Mucosa of descending colon (tissue), 3 donors: ENCODE data around the gene MASP2. TPM values are rescaled to one million over a fixed set of nuclear protein-coding genes. Genes with fewer than 3 reads are reported as not detected.
A peak's percentile ranks its signal among the peaks of the same experiment; 100 is the strongest.
"Not testable (repeated sequence)": the region's sequence is repeated elsewhere in the genome, so short reads cannot be mapped to it uniquely, and the experiment has no call there.

Experiments used
- ATAC-seq: fragments of 200-7000 bp; cut with Tn5 transposase; one replicate; pipeline ENCODE4 v1.9.1; 2020; ENCODE audit warnings: mild to moderate bottlenecking, moderate library complexity
- DNase-seq, 3 donors: peaks; one replicate each; pipeline ENCODE4 v3.0.0-alpha.2; 2020
- H3K36me3 ChIP-seq: fragments of 200-600 bp; one replicate; pipeline ENCODE4 v1.8.0; 2021; ENCODE audit warnings: low read depth, mild to moderate bottlenecking
- H3K4me1 ChIP-seq: fragments of 200-600 bp; one replicate; pipeline ENCODE4 v1.8.0; 2021; ENCODE audit warnings: low read depth, mild to moderate bottlenecking
- H3K4me3 ChIP-seq: fragments of 200-600 bp; one replicate; pipeline ENCODE4 v1.8.0; 2021; ENCODE audit warnings: mild to moderate bottlenecking
- H3K9me3 ChIP-seq: fragments of 200-600 bp; one replicate; pipeline ENCODE4 v1.8.0; 2021; ENCODE audit warnings: mild to moderate bottlenecking
- CTCF ChIP-seq: fragments of 200-600 bp; IDR thresholded peaks from one replicate; pipeline ENCODE4 v1.8.0; 2022; ENCODE audit warnings: antibody characterized with exemption, mild to moderate bottlenecking
- intact Hi-C, 2 donors: fragments of 100-400 bp; cut with DNase I in 1 of 2; cut with micrococcal nuclease in 1 of 2; formaldehyde crosslinking; loops; one replicate each; pipeline versions ENCODE4 v1.11.0 to v1.11.1; 2022; cut with DNase I, micrococcal nuclease
- total RNA-seq, 3 donors: library from RNA; stranded (reverse); fragmentation: NEBNext Ultra II Directional in 2 of 3; extraction: Animal tissue kit (Norgen Biotek cat#: 25700) in 2 of 3; gene quantifications; one replicate each; pipeline versions ENCODE4 v1.2.1 to v1.2.4, GENCODE V29; 2021 to 2023
- donor health status: DM: no; HTN: no; CAD: no; lungs with moderate emphysema.
- donor health status: DM: no; HTN: no; CAD: no.
- donor health status: DM: no; HTN: yes; CAD: no.

Gene MASP2
- total RNA-seq, 3 donors from 2014 or later = not detected

GRCh38 chr1:11064942-11065341 is 17.9 kb upstream of the MASP2 start:
- H3K36me3 ChIP-seq = peaks cover 11% of the 10 kb centered on the region

GRCh38 chr1:11063937-11064537 is 17.0 kb upstream of the MASP2 start:
- ATAC-seq = not testable (repeated sequence)

More at GRCh38 chr1:11064942-11065341, 17.9 kb upstream of the MASP2 start:
- Histone ChIP-seq H3K4me1 (peaks cover 7% of the 10 kb centered on the region), H3K9me3 (no peaks in the 10 kb centered on the region), H3K4me3 (no peak overlapping the region)
- no peak for TF ChIP-seq CTCF
- intact Hi-C loops = no loop called here
- DNase-seq (no peak), ATAC-seq (no peak)

GRCh38 chr1:11062965-11063401 is 15.9 kb upstream of the MASP2 start:
- ATAC-seq (no peak), DNase-seq (no peak)
- Histone ChIP-seq H3K36me3 (peaks cover 7% of the 10 kb centered on the region), H3K4me1 (peaks cover 14% of the 10 kb centered on the region), H3K9me3 (no peaks in the 10 kb centered on the region), H3K4me3 (no peak overlapping the region)
- TF ChIP-seq CTCF = no peak
- intact Hi-C loops = no loop called here

More at GRCh38 chr1:11063937-11064537, 17.0 kb upstream of the MASP2 start:
- H3K4me1 ChIP-seq, H3K4me3 ChIP-seq, H3K9me3 ChIP-seq, DNase-seq, H3K36me3 ChIP-seq, intact Hi-C loops: not testable (repeated sequence)

GRCh38 chr1:11061652-11062365 is 14.8 kb upstream of the MASP2 start:
- Histone ChIP-seq H3K9me3 (no peaks in the 10 kb centered on the region), H3K36me3 (peaks cover 3% of the 10 kb centered on the region), H3K4me3 (no peak overlapping the region), H3K4me1 (peaks cover 14% of the 10 kb centered on the region)
- ATAC-seq = no peak
- TF ChIP-seq CTCF = no peak
- no peak for DNase-seq
- intact Hi-C loops = no loop called here

- H3K4me1 ChIP-seq = peaks cover 14% of the 10 kb centered on the region
- DNase-seq = peak; percentile 93 to 95 (median 94)
- peak; percentile 97 for ATAC-seq
- H3K36me3 ChIP-seq = no peaks in the 10 kb centered on the region
- TF ChIP-seq CTCF = peak; percentile 69
- no peaks in the 10 kb centered on the region for H3K9me3 ChIP-seq
- H3K4me3 ChIP-seq = peak within 1 kb of the TSS; percentile 61
- intact Hi-C loops = no loop called here
Observed at GRCh38 chr1:11059968-11060830, 13.2 kb upstream of the MASP2 start, which contains the start of gene SRM. TSS of gene SRM (minus strand) at chr1:11060018. CDS start at chr1:11059943, 75 bp downstream.
